Measurements from ENCODE around the gene ARL2BP.

DNA sequence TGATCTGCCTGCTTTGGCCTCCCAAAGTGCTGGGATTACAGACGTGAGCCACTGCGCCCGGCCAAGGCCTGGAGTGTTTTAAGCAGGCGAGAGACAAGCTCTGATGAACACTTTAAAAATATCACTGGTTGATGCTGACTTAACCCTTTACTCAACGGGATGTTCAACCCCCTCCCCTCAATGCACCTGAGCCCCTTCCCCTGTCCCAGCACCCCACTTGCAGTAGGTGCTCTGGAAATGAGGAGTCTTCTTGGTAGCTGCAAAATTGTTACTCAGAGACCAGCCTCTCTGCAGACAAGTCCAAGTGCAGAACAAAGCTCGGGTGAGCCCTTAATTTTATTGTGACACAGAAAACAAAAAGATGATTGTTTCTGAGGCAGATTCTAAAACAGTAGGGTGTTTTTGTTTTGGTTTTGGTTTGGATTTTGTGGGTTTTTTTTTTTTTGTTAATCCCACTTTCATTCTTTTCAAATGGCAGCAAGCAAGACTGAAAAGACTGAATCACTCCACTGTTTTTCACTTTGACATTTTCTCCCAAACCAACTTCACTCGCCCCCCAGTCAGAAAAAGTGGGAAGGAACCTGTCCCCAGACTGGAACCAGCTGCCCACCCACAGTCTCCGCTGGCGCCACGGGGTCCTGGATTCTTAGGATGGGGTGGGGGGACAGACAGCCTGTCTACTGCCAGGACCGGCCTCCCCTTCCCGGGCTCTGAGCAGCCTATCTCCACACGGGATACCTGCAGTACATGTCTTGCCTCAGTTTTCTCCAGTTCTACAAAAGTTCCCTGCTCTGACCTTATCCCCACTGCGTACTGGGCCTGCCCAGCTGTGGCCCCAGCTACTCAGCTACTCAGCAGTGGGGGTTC lies 44.6 kb downstream of the ARL2BP start:
- TF ChIP-seq POLR2AphosphoS5 (IDR thresholded peaks at IDR 0.05; ENCODE audit: low read depth, low read length) (no peak), FOXP2 (optimal IDR thresholded peaks at IDR 0.05; ENCODE audit: borderline replicate concordance, extremely low read depth, extremely low read length, insufficient read depth) (no peak), TAF1 (IDR thresholded peaks at IDR 0.05; ENCODE audit: borderline replicate concordance, insufficient read depth, low read length) (no peak)
- TF ChIP-seq, protein P1, sequence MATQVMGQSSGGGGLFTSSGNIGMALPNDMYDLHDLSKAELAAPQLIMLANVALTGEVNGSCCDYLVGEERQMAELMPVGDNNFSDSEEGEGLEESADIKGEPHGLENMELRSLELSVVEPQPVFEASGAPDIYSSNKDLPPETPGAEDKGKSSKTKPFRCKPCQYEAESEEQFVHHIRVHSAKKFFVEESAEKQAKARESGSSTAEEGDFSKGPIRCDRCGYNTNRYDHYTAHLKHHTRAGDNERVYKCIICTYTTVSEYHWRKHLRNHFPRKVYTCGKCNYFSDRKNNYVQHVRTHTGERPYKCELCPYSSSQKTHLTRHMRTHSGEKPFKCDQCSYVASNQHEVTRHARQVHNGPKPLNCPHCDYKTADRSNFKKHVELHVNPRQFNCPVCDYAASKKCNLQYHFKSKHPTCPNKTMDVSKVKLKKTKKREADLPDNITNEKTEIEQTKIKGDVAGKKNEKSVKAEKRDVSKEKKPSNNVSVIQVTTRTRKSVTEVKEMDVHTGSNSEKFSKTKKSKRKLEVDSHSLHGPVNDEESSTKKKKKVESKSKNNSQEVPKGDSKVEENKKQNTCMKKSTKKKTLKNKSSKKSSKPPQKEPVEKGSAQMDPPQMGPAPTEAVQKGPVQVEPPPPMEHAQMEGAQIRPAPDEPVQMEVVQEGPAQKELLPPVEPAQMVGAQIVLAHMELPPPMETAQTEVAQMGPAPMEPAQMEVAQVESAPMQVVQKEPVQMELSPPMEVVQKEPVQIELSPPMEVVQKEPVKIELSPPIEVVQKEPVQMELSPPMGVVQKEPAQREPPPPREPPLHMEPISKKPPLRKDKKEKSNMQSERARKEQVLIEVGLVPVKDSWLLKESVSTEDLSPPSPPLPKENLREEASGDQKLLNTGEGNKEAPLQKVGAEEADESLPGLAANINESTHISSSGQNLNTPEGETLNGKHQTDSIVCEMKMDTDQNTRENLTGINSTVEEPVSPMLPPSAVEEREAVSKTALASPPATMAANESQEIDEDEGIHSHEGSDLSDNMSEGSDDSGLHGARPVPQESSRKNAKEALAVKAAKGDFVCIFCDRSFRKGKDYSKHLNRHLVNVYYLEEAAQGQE (IDR thresholded peaks at IDR 0.05; ENCODE audit: insufficient read depth in 1 of 2, low read depth in 2 of 2, low read length in 2 of 2): no peak

All from PFSK-1 (cell line).